ENCODE data around the gene GALNT1. TPM values are rescaled to one million over a fixed set of nuclear protein-coding genes. Genes with fewer than 3 reads are reported as not detected.

The GALNT1 gene
- total and polyA plus RNA-seq, 10 donors: 13.9 to 67.1 (median 49.9) TPM

GRCh38 chr18:35715139-35715538 lies 133.6 kb downstream of the GALNT1 start:
- H3K36me3 ChIP-seq: peaks cover 0 to 30% (median 0%) of the 10 kb centered on the region in 6 donors
- peaks cover 0 to 3% (median 0%) of the 10 kb centered on the region in 7 donors for H3K27me3 ChIP-seq (replicated peaks in 1 of 7)
- no peak for TF ChIP-seq POLR2A (IDR thresholded peaks at IDR 0.05)
- no peak for TF ChIP-seq CTCF (IDR thresholded peaks at IDR 0.05 in 8 of 11, conservative IDR thresholded peaks at IDR 0.05 in 3 of 11)
- no peak for TF ChIP-seq POLR2AphosphoS5 (IDR thresholded peaks at IDR 0.05)
- intact Hi-C loops (cut with DNase I; ENCODE audit: low total_unique reads): no loop called here
- H3K4me1 ChIP-seq: no peaks in the 10 kb centered on the region
- no peak for DNase-seq
- 96 to 99% (median 97%) methylated on average over 2 of the region's 2 CpGs for WGBS, 5 donors
- H3K4me3 ChIP-seq: no peak overlapping the region
- H3K27ac ChIP-seq: no peak overlapping the region
- H3K9me3 ChIP-seq: peaks cover 0 to 25% (median 21%) of the 10 kb centered on the region in 8 donors

GRCh38 chr18:35716169-35716831 lies 134.8 kb downstream of the GALNT1 start:
- peaks cover 0 to 3% (median 0%) of the 10 kb centered on the region in 7 donors for H3K27me3 ChIP-seq (replicated peaks in 1 of 7)
- no peaks in the 10 kb centered on the region for H3K4me1 ChIP-seq
- H3K27ac ChIP-seq: no peak overlapping the region
- peaks cover 0 to 29% (median 22%) of the 10 kb centered on the region in 8 donors for H3K9me3 ChIP-seq
- no peak overlapping the region for H3K4me3 ChIP-seq
- 59 to 82% (median 73%) methylated on average over 4 of the region's 4 CpGs for WGBS, 5 donors
- TF ChIP-seq POLR2AphosphoS5 (IDR thresholded peaks at IDR 0.05): no peak
- no peak for TF ChIP-seq POLR2A (IDR thresholded peaks at IDR 0.05)
- no peak for TF ChIP-seq CTCF (IDR thresholded peaks at IDR 0.05 in 8 of 11, conservative IDR thresholded peaks at IDR 0.05 in 3 of 11)
- intact Hi-C loops (cut with DNase I; ENCODE audit: low total_unique reads): no loop called here
- no peak for DNase-seq
- peaks cover 0 to 19% (median 0%) of the 10 kb centered on the region in 6 donors for H3K36me3 ChIP-seq

DNA sequence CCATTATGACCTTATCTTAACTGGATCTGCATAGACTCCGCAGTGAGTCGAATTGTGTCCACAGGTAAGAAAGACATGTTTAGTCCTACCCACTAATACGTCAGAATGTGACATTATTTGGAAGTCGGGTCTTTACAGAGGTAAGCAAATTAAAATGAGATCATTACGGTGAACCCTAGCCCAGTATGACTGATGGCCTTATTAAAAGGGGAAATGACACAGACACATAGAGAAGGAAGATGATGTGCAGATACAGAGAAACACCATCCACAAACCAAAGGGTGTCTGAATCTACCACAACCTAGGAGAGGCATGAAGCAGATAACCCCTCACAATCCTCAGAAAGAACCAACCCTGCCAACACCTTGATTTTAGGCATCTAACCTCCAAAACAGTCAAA lies 135.6 kb downstream of the GALNT1 start:
- peaks cover 0 to 10% (median 0%) of the 10 kb centered on the region in 6 donors for H3K36me3 ChIP-seq
- peaks cover 0 to 33% (median 23%) of the 10 kb centered on the region in 8 donors for H3K9me3 ChIP-seq
- 86 to 96% (median 88%) methylated on average over 5 of the region's 5 CpGs for WGBS, 5 donors
- no peak for DNase-seq
- H3K4me3 ChIP-seq: no peak overlapping the region
- H3K27me3 ChIP-seq (replicated peaks in 1 of 7): peaks cover 0 to 11% (median 0%) of the 10 kb centered on the region in 7 donors
- intact Hi-C loops (cut with DNase I; ENCODE audit: low total_unique reads): no loop called here
- H3K27ac ChIP-seq: no peak overlapping the region
- no peaks in the 10 kb centered on the region for H3K4me1 ChIP-seq
- TF ChIP-seq CTCF (IDR thresholded peaks at IDR 0.05 in 8 of 11, conservative IDR thresholded peaks at IDR 0.05 in 3 of 11) (no peak), POLR2AphosphoS5 (IDR thresholded peaks at IDR 0.05) (no peak), POLR2A (IDR thresholded peaks at IDR 0.05) (no peak)

DNA sequence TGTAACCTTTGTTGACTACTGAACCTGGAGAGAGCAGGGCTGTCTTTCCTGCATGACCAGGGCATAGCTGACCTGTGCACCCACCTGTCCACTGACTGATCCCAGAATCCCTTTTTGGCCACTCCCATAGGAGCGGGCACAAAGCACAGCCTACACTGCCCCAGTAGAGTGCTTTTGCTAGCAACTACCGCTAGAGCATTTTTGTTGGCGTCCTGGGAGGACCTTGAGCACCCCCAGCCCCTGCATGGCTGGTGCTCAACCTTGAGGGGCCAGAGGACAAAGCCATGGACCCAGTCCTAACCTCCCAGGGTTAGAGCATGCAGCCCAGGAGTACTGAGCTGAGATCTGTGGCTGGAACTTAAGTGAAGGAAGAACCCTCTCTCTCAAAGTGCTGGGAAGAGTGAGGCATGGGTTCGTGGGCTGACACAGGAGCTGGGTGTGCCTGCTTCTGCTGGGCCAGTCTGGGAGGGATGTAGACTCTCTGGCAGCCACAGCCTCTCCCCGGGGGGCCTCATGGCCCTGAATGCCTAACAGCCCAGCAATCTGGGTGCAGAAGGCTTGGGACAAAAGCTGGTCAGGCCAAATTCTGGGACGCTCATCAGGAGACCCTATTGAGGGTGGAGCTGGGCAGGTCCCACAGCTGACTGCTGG lies 140.0 kb downstream of the GALNT1 start:
- Histone ChIP-seq H3K36me3 (no peaks in the 10 kb centered on the region), H3K4me3 (no peak overlapping the region), H3K9me3 (peaks cover 0 to 37% (median 23%) of the 10 kb centered on the region in 8 donors), H3K4me1 (no peaks in the 10 kb centered on the region), H3K27ac (no peak overlapping the region), H3K27me3 (replicated peaks in 1 of 7) (peaks cover 0 to 13% (median 0%) of the 10 kb centered on the region in 7 donors)
- intact Hi-C loops (cut with DNase I; ENCODE audit: low total_unique reads): no loop called here
- DNase-seq: no peak
- WGBS, 5 donors: 86 to 95% (median 92%) methylated on average over 4 to 6 of the region's 6 CpGs
- TF ChIP-seq POLR2A (IDR thresholded peaks at IDR 0.05) (no peak), CTCF (IDR thresholded peaks at IDR 0.05 in 8 of 11, conservative IDR thresholded peaks at IDR 0.05 in 3 of 11) (no peak), POLR2AphosphoS5 (IDR thresholded peaks at IDR 0.05) (no peak)
